Lower leg skin (tissue), 4 donors: ENCODE data around the gene CLTCL1. TPM values are rescaled to one million over a fixed set of nuclear protein-coding genes. Genes with fewer than 3 reads are reported as not detected.
A peak's percentile ranks its signal among the peaks of the same experiment; 100 is the strongest.

Experiments used
- DNase-seq, 2 donors: peaks; one replicate each; pipeline ENCODE4 v3.0.0-alpha.2; 2019; ENCODE audit warnings: low spot score in 2 of 2
- H3K4me3 ChIP-seq: fragments of 200-600 bp; sonication (generic); 2 replicates; pipeline ENCODE4 v1.5.1; 2017; ENCODE audit warnings: mild to moderate bottlenecking, low read depth; ENCODE audit not compliant: poor library complexity, severe bottlenecking
- POLR2A ChIP-seq, 2 donors: fragments of 450-650 bp; IDR thresholded peaks; one replicate each; pipeline ENCODE4 v1.6.1; 2016 to 2017; ENCODE audit warnings: antibody characterized with exemption in 2 of 2, mild to moderate bottlenecking in 1 of 2, moderate library complexity in 1 of 2
- WGBS, 2 donors: methylation state at CpG; one replicate each; pipeline ENCODE4 v1.1.5; 2018; 5-methylcytosine and 5-hydroxymethylcytosine counted together
- intact Hi-C: fragments of 100-400 bp; cut with DNase I; formaldehyde crosslinking; loops from one replicate; pipeline ENCODE4 v1.15.0; 2023; ENCODE audit warnings: low total_unique reads
- total RNA-seq, 4 donors: library from RNA; depleted of rRNA; stranded (reverse); fragments of >200 nt; gene quantifications; one replicate each; pipeline ENCODE4 v1.1.0, GENCODE V29; 2016
- TF ChIP-seq, protein P1 (sequence below), 3 donors: fragments of 450-650 bp; IDR thresholded peaks; one replicate each; pipeline ENCODE4 v1.5.1; 2016; ENCODE audit warnings: antibody characterized with exemption in 3 of 3, mild to moderate bottlenecking in 3 of 3, moderate library complexity in 2 of 3

Gene CLTCL1
- total RNA-seq, 4 donors from 2014 or later, result 4.0 to 9.6 (median 7.6) TPM

DNA sequence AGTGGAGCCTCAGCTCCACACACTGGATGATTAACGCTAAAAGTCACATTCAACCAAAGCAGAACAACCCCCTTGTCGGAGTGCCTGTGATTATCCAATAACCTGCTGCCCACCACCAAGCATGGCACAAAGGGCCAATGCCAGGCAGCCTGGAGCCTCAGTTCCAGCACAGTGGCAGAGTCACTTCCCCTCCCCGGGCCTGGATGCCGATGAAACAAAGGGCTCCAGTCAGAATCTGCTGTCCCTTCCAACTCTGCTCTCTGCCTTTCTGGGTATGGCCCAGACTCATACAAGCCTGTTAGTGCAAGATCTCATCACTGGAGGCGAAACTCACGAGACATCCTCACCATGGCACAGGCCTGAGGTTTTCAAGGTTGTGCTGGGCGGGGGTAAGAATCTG lies 52.1 kb downstream of the CLTCL1 start:
- 93 to 94% methylated on average over 7 of the region's 7 CpGs for WGBS, 2 donors
- DNase-seq, result peak in 1 of 2 donors; percentile 37
- TF ChIP-seq POLR2A (IDR thresholded peaks at IDR 0.05), result no peak
- TF ChIP-seq, protein P1, sequence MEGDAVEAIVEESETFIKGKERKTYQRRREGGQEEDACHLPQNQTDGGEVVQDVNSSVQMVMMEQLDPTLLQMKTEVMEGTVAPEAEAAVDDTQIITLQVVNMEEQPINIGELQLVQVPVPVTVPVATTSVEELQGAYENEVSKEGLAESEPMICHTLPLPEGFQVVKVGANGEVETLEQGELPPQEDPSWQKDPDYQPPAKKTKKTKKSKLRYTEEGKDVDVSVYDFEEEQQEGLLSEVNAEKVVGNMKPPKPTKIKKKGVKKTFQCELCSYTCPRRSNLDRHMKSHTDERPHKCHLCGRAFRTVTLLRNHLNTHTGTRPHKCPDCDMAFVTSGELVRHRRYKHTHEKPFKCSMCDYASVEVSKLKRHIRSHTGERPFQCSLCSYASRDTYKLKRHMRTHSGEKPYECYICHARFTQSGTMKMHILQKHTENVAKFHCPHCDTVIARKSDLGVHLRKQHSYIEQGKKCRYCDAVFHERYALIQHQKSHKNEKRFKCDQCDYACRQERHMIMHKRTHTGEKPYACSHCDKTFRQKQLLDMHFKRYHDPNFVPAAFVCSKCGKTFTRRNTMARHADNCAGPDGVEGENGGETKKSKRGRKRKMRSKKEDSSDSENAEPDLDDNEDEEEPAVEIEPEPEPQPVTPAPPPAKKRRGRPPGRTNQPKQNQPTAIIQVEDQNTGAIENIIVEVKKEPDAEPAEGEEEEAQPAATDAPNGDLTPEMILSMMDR (IDR thresholded peaks at IDR 0.05), result no peak
- intact Hi-C loops, result no loop called here
- H3K4me3 ChIP-seq, result no peak overlapping the region

- 76 to 78% methylated on average over 7 of the region's 7 CpGs for WGBS, 2 donors
- intact Hi-C loops, result no loop called here
- DNase-seq, result no peak
- no peak overlapping the region for H3K4me3 ChIP-seq
- TF ChIP-seq, protein P1 (IDR thresholded peaks at IDR 0.05), result no peak
- no peak for TF ChIP-seq POLR2A (IDR thresholded peaks at IDR 0.05)
These were observed 52.6 kb downstream of the CLTCL1 start for GRCh38 chr22:19238900-19239299.

GRCh38 chr22:19235874-19236273 lies 55.6 kb downstream of the CLTCL1 start:
- TF ChIP-seq, protein P1 (IDR thresholded peaks at IDR 0.05), result no peak
- TF ChIP-seq POLR2A (IDR thresholded peaks at IDR 0.05), result no peak
- intact Hi-C loops, result no loop called here
- H3K4me3 ChIP-seq, result no peak overlapping the region
- WGBS, 2 donors, result 90 to 93% methylated on average over 4 of the region's 4 CpGs
- DNase-seq, result no peak

- TF ChIP-seq, protein P1 (IDR thresholded peaks at IDR 0.05), result no peak
- no peak for TF ChIP-seq POLR2A (IDR thresholded peaks at IDR 0.05)
- WGBS, 2 donors, result 93 to 94% methylated on average over 14 of the region's 14 CpGs
- peak in 1 of 2 donors; percentile 46 for DNase-seq
- no peak overlapping the region for H3K4me3 ChIP-seq
- intact Hi-C loops, result no loop called here
These were observed 57.2 kb downstream of the CLTCL1 start for GRCh38 chr22:19234126-19234896.

- 82 to 90% methylated on average over 11 of the region's 11 CpGs for WGBS, 2 donors
- peak in 1 of 2 donors; percentile 59 for DNase-seq
- intact Hi-C loops, result no loop called here
- TF ChIP-seq, protein P1 (IDR thresholded peaks at IDR 0.05), result no peak
- TF ChIP-seq POLR2A (IDR thresholded peaks at IDR 0.05), result no peak
- no peak overlapping the region for H3K4me3 ChIP-seq
These were observed 58.3 kb downstream of the CLTCL1 start for GRCh38 chr22:19233189-19233661.
